HL-60 (cell line): Measurements from ENCODE around the gene CAPN8.

ENCODE experiments used
- CTCF ChIP-seq: IDR thresholded peaks from one replicate; pipeline ENCODE4 v1.5.1; 2011; ENCODE audit warnings: low read length, control low read depth, inconsistent platforms; ENCODE audit not compliant: insufficient read depth
- GABPA ChIP-seq: IDR thresholded peaks from 2 replicates; pipeline ENCODE4 v1.6.1; 2012; ENCODE audit warnings: low read depth
- POLR2AphosphoS5 ChIP-seq: IDR thresholded peaks from 2 replicates; pipeline ENCODE4 v1.6.1; 2012; ENCODE audit warnings: low read depth
- REST ChIP-seq: IDR thresholded peaks from 2 replicates; pipeline ENCODE4 v1.6.1; 2012; ENCODE audit warnings: low read depth; ENCODE audit not compliant: insufficient replicate concordance

GRCh38 chr1:223525546-223525945 is 140.0 kb downstream of the CAPN8 start:
- no peak for TF ChIP-seq CTCF
- TF ChIP-seq POLR2AphosphoS5, result no peak
- TF ChIP-seq REST, result no peak
- no peak for TF ChIP-seq GABPA
